Transverse colon (tissue), 4 donors: ENCODE measurements around the gene RETN.

ENCODE experiments used
- EP300 ChIP-seq: sonication (generic); formaldehyde crosslinking; IDR thresholded peaks from one replicate; pipeline ENCODE4 v1.6.1; 2017; ENCODE audit warnings: antibody characterized with exemption, low read depth
- POLR2A ChIP-seq: fragments of 450-650 bp; IDR thresholded peaks from one replicate; pipeline ENCODE4 v1.6.1; 2016; ENCODE audit warnings: antibody characterized with exemption, mild to moderate bottlenecking, moderate library complexity
- POLR2AphosphoS5 ChIP-seq, 3 donors: sonication (generic); formaldehyde crosslinking; IDR thresholded peaks; one replicate each; pipeline ENCODE4 v1.6.1; 2016; ENCODE audit warnings: antibody characterized with exemption in 3 of 3
- TF ChIP-seq, protein P1 (sequence below), 5 experiments: fragments of 200-600 bp in 3 of 5; fragments of 450-650 bp in 2 of 5; sonication (generic) in 3 of 5; IDR thresholded peaks; 1 replicate in 2 of 5; 2 replicates in 3 of 5; pipeline ENCODE4 v1.5.1; 2016 to 2017; ENCODE audit warnings: antibody characterized with exemption in 5 of 5, inconsistent platforms in 3 of 5, mild to moderate bottlenecking in 2 of 5, moderate library complexity in 1 of 5

DNA sequence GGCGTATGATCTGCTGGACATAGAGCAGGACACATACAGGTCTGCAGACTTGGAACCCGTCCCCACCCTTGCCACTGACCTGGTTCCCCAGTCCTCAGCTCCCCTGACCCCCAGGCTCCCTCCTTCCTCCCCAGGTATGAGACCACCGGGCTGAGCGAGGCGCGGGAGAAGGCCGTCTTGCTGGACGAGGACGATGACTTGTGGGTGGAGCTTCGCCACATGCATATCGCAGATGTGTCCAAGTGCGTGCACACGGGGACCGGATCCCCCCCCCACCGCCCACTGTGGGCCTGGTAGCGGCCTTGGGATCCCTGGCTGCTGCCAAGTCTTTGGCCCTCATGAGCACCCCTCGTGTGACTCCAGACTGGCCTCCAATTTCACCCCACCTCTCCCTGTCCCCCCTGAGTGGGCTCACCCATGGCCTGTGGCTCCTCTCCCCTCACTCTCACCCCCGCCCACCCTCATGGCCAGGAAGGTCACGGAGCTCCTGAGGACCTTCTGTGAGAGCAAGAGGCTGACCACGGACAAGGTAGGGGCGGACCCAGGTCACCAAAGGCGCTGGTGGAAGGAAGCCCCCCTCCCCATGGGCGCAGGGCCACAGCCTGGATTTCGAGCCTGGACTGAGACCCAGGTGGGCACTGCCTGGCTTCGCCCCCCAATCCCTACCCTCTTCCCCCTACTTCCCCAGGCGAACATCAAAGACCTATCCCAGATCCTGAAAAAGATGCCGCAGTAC lies 26.4 kb upstream of the RETN start:
- TF ChIP-seq, protein P1, sequence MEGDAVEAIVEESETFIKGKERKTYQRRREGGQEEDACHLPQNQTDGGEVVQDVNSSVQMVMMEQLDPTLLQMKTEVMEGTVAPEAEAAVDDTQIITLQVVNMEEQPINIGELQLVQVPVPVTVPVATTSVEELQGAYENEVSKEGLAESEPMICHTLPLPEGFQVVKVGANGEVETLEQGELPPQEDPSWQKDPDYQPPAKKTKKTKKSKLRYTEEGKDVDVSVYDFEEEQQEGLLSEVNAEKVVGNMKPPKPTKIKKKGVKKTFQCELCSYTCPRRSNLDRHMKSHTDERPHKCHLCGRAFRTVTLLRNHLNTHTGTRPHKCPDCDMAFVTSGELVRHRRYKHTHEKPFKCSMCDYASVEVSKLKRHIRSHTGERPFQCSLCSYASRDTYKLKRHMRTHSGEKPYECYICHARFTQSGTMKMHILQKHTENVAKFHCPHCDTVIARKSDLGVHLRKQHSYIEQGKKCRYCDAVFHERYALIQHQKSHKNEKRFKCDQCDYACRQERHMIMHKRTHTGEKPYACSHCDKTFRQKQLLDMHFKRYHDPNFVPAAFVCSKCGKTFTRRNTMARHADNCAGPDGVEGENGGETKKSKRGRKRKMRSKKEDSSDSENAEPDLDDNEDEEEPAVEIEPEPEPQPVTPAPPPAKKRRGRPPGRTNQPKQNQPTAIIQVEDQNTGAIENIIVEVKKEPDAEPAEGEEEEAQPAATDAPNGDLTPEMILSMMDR (IDR thresholded peaks at IDR 0.05) = no peak
- TF ChIP-seq EP300 (no peak), POLR2AphosphoS5 (IDR thresholded peaks at IDR 0.05) (no peak), POLR2A (no peak)
